HK-2 (cell line): Measurements from ENCODE around the gene MYG1.

ENCODE experiments used
- DNase-seq: peaks from one replicate; pipeline ENCODE4 v3.0.0-alpha.2; 2018; ENCODE audit not compliant: unreplicated experiment

Gene MYG1

GRCh38 chr12:53299454-53300180, at the start of gene MYG1:
TSS of gene MYG1 (plus strand) at chr12:53299695. CDS start at chr12:53299738, 43 bp downstream.
- DNase-seq = peak; percentile 83

- DNase-seq = peak; percentile 86
These were observed 47.8 kb upstream of the MYG1 start for GRCh38 chr12:53251477-53252348.

GRCh38 chr12:53252349-53252916, 47.1 kb upstream of the MYG1 start:
- DNase-seq = no peak

GRCh38 chr12:53253298-53253697, 46.2 kb upstream of the MYG1 start:
- DNase-seq = no peak

DNA sequence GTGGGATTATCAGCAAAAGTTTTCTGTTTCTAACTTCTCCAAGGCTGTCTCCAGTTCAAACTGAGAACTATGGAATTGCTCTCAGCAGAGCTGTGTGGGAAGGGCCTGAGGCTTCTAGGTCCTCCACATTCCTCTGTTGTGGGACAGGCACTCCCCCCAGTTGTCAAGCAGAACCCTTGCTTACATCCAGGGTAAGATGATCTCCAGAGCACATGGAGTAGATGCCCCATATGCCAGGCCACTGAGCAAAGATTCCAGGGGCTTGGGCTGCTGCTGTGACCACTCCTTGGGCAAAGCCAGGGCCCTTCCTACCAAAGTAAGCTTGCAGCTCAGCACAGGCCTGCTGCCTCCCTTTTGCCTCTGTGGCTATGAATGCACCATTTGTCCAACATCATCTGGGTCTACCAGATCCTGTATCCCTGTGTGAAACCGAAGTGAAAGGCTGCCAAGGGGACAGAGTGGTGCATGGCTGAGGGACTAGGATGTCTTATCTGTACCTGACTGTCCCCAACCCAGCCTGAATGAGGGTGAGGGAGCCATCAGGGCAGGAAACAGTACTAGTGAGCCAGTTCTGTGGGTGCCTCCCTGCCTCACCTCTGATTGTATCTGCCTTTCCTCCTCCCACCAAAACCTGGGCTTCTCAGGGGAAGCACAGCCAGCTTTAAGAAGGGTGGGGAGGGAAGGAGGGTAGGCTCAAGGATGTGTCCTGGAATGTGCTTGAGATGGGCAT, 44.5 kb upstream of the MYG1 start:
- DNase-seq = no peak

GRCh38 chr12:53255996-53256395, 43.5 kb upstream of the MYG1 start:
- no peak for DNase-seq

DNA sequence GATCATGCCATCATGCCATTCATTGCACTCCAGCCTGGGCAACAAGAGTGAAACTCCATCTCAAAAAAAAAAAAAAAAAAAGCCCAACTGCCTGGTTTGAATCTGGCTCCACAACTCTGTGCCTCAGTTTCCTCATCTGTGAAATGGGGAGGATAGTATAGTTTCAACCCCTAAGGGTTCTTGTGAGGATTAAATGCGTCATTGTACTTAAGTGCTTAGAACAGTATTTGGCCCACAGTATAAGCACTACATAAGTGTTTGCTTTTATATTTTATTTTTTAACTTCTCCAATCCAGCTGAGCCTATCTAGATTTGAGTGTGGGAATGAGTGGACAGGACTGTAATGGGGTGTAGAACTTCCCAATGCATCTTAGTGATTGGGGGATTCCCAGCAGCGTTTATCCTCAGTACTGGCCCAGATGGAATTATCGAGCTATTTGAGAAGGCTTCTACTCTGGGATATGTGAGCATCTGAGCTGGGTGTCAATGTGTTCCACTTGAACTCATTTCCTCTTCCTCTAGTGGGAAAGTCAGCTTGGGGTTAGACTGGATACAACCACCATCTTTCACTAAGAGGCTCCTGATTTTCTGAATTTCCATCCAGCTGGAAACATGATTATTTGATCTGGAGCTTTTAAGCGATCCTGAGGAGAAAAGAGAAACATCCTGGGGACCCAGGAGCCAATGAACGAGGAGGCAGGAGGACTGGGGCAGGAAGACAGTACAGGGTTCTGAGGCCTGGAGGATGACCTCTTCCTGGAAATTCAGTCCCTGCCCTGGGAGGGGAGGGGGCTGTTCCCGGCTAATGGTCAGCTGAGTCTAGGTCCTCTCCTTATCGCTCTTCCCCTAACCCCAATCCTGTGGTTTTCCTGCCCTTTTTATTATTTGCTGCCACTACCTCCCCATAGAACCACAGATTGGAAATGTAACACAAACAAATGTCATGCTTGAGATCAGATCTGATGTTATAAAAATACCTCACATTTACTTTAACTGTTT, 40.7 kb upstream of the MYG1 start:
- DNase-seq = no peak

- no peak for DNase-seq
These were observed 39.6 kb upstream of the MYG1 start for GRCh38 chr12:53259891-53260290.

GRCh38 chr12:53265783-53266182, 33.7 kb upstream of the MYG1 start:
- no peak for DNase-seq

DNA sequence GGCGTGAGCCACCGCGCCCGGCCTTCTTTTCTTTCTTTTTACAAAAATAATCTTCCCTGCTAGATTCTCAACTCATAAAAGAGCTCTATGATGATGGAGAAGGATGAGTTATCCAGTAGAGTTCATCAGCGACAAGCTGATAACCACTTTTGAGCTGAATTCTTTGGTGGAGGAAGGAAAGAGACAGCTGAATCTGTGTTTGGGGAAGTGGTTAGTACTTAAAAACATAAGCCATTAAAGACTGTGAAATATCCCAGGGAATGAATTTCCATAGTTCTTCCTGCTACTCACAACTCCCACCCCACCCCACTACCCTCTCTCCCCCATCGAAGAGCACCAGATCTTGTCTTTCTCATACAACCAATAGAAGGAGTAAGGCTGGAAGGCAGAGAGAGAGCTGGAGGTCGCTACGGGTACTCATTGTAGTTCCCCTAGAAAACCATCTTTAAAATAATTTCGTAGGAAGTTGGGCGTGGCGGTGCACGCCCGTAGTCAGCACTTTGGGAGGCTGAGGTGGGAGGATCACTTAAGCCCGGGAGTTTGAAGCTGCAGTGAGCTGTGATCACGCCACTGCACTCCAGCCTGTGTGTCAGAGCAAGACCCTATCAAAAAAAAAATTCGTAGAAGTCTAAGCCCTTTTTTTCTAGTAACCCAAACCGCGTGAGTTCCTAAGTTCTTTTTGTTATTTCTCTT, 32.0 kb upstream of the MYG1 start:
- no peak for DNase-seq

DNA sequence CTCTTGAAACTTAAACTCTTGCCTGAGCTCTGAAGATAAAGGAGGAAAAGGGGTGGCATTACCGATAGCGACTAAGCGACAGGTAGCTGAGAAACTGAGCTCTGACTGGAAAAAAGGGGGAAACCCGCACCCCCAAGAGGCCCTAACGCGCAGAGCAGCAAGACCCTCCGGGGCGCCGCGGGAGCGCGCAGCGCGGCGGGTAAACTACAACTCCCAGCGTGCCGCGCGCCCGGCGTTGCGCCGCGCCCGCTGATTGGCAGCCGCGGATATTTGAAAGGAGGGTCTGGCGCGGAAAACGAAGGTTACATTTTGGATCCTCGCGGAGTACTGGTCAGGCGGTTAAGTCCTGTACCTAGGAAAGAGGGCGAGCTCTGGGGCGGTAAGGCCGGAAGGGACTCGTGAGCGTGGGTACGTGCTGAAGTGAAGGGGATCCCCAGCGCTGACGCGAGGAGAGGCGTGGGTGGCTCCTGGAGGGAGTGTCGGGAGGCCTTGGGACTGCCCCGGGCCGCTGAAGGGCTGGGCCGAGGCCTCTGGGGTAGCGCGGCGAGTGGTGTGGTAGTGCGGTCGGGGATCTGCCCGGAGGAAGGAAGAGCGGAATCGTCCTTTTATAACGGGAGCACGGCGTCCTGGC, 31.4 kb upstream of the MYG1 start, which contains the start of gene ESPL1:
Gene ESPL1 (plus strand): TSS at position 301 of the 631 bp plus-strand sequence. CDS start 468 bp downstream, outside the sequence.
- peak; percentile 73 for DNase-seq

DNA sequence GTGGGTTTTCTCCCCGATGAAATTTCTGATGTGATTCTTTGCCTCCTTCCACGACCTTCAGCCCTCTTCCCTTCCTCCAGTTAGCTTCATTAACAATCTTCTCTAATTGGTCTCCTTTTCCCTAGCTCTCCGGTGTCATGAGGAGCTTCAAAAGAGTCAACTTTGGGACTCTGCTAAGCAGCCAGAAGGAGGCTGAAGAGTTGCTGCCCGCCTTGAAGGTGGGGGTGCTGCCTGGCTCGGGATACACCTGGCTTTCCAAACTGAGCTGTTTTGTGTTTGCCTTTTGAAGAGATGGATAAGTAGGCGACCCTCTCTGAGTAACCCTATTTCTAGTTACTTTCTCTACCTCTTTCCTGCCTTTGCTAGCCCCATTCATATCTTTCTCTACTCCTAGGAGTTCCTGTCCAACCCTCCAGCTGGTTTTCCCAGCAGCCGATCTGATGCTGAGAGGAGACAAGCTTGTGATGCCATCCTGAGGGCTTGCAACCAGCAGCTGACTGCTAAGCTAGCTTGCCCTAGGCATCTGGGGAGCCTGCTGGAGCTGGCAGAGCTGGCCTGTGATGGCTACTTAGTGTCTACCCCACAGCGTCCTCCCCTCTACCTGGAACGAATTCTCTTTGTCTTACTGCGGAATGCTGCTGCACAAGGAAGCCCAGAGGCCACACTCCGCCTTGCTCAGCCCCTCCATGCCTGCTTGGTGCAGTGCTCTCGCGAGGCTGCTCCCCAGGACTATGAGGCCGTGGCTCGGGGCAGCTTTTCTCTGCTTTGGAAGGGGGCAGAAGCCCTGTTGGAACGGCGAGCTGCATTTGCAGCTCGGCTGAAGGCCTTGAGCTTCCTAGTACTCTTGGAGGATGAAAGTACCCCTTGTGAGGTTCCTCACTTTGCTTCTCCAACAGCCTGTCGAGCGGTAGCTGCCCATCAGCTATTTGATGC, 30.6 kb upstream of the MYG1 start:
- no peak for DNase-seq

DNA sequence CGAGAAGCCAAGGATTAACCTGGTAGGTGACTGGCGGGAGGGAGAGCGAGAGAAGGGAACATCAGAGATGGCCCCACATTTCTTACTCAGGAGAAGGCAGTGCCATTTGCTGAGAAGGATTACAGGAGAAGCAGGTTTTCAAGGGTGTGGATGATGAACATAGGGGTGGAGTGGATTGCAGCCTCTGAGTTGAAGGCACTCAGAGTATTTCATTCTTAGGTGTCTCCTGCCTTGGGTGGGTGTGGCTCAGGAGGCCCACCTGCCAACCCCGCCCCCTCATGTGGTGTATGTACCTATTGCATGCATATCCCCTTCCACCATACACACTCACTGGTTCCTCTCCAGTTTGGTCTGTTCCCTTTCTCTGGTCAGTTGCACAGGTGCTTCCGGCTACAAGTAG, 25.1 kb upstream of the MYG1 start:
- no peak for DNase-seq

DNA sequence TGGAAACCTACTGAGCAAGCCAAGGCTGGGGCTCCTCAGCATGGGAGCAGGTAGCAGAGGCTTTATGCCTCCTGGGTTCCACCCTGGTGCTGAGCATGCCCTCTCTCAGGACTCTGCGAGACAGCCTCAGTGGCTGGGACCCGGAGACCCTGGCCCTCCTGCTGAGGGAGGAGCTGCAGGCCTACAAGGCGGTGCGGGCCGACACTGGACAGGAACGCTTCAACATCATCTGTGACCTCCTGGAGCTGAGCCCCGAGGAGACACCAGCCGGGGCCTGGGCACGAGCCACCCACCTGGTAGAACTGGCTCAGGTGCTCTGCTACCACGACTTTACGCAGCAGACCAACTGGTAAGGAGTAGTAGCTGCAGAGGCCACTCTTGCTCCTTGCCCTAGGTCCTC, 23.0 kb upstream of the MYG1 start:
- DNase-seq = no peak

DNA sequence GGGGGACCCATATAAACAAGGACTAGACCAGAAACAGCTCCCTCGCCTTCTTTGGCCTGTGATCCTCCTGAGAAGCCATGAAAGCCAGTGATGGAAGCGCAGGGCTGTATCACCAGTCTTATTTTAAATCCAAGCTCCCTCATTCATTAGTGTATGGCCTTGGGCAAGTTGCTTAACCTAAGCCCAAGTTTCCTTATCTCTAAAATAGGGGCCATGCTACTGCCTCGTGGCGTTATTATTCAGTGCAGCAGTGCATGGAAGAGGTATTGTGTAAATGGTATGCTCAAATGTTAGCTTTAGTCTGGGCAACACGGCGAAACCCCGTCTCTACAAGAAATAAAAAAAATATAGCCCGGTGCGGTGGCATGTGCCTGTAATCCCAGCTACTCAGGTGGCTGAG, 21.5 kb upstream of the MYG1 start:
- no peak for DNase-seq

- DNase-seq = no peak
These were observed 20.1 kb upstream of the MYG1 start for GRCh38 chr12:53279283-53279869.

GRCh38 chr12:53279888-53280498, 19.5 kb upstream of the MYG1 start:
- DNase-seq = no peak

GRCh38 chr12:53286448-53286847, 13.0 kb upstream of the MYG1 start:
- no peak for DNase-seq
